Loucy (cell line): ENCODE results near the gene NLRP7.

Experiments
- EZH2phosphoT487 ChIP-seq: fragments of 200-600 bp; IDR thresholded peaks from 2 replicates; pipeline ENCODE4 v1.6.1; 2018; ENCODE audit warnings: antibody characterized with exemption, mild to moderate bottlenecking, moderate library complexity, borderline replicate concordance
- TF ChIP-seq, protein P1 (sequence below): fragments of 200-600 bp; sonication (generic); conservative IDR thresholded peaks from 2 replicates; pipeline ENCODE4 v1.5.1; 2014; ENCODE audit warnings: mild to moderate bottlenecking, antibody characterized with exemption, low read length

DNA sequence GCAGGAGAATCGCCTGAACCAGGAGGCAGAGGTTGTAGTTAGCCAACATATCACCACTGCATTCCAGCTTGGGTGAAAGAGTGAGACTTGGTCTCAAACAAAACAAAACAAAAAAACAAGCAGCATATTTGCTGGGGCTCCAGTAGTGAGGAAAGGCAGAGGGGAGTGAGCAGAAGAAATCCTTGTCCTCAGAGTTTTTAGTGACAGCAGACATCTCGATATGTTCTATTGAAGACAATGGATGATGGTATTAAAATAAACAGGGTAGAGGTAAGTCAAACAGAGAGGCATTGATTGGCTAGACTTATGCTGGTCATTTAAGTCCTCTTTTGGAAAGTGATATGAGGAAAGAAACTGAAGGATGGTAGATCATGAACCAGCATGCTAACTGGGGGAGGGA lies 19.0 kb downstream of the NLRP7 start:
- TF ChIP-seq, protein P1, sequence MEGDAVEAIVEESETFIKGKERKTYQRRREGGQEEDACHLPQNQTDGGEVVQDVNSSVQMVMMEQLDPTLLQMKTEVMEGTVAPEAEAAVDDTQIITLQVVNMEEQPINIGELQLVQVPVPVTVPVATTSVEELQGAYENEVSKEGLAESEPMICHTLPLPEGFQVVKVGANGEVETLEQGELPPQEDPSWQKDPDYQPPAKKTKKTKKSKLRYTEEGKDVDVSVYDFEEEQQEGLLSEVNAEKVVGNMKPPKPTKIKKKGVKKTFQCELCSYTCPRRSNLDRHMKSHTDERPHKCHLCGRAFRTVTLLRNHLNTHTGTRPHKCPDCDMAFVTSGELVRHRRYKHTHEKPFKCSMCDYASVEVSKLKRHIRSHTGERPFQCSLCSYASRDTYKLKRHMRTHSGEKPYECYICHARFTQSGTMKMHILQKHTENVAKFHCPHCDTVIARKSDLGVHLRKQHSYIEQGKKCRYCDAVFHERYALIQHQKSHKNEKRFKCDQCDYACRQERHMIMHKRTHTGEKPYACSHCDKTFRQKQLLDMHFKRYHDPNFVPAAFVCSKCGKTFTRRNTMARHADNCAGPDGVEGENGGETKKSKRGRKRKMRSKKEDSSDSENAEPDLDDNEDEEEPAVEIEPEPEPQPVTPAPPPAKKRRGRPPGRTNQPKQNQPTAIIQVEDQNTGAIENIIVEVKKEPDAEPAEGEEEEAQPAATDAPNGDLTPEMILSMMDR, result no peak
- no peak for TF ChIP-seq EZH2phosphoT487
